Measurements from ENCODE around the gene SLC36A3. TPM values are rescaled to one million over a fixed set of nuclear protein-coding genes. Genes with fewer than 3 reads are reported as not detected.
"Not testable (repeated sequence)": the region's sequence is repeated elsewhere in the genome, so short reads cannot be mapped to it uniquely, and the experiment has no call there.

The SLC36A3 gene
- total and polyA plus RNA-seq, 4 donors: not detected

GRCh38 chr5:151257731-151258181 is 45.8 kb downstream of the SLC36A3 start:
- DNase-seq (no peak), ATAC-seq (ENCODE audit: insufficient read depth, low FRiP score) (no peak)
- TF ChIP-seq CTCF (IDR thresholded peaks at IDR 0.05; ENCODE audit: control extremely low read depth, extremely low read depth): no peak
- Histone ChIP-seq H3K36me3 (ENCODE audit: control insufficient read depth in 4 of 4, insufficient read depth in 4 of 4, low read length in 4 of 4) (peaks cover 0 to 7% (median 1%) of the 10 kb centered on the region in 4 donors), H3K4me1 (ENCODE audit: control insufficient read depth in 5 of 5, insufficient read depth in 5 of 5, low read length in 5 of 5) (peaks cover 5 to 11% (median 7%) of the 10 kb centered on the region in 5 donors), H3K27ac (ENCODE audit: low read depth in 1 of 2, low read length in 1 of 2) (no peak overlapping the region), H3K9ac (ENCODE audit: insufficient read depth in 1 of 2, low read length in 2 of 2) (no peak overlapping the region), H3K27me3 (ENCODE audit: control insufficient read depth in 3 of 3, insufficient read depth in 3 of 3, low read length in 2 of 3) (no peaks in the 10 kb centered on the region), H3K9me3 (ENCODE audit: control insufficient read depth in 4 of 4, insufficient read depth in 3 of 4, low read length in 3 of 4) (no peaks in the 10 kb centered on the region), H3K4me3 (no peak overlapping the region)
- 65 to 74% methylated on average over 5 of the region's 5 CpGs for WGBS, 2 donors

GRCh38 chr5:151255621-151256286 is 47.8 kb downstream of the SLC36A3 start:
- Histone ChIP-seq H3K4me3 (no peak overlapping the region), H3K9ac (ENCODE audit: insufficient read depth in 1 of 2, low read length in 2 of 2) (no peak overlapping the region), H3K9me3 (ENCODE audit: control insufficient read depth in 4 of 4, insufficient read depth in 3 of 4, low read length in 3 of 4) (no peaks in the 10 kb centered on the region), H3K27me3 (ENCODE audit: control insufficient read depth in 3 of 3, insufficient read depth in 3 of 3, low read length in 2 of 3) (no peaks in the 10 kb centered on the region), H3K27ac (ENCODE audit: low read depth in 1 of 2, low read length in 1 of 2) (no peak overlapping the region), H3K4me1 (ENCODE audit: control insufficient read depth in 5 of 5, insufficient read depth in 5 of 5, low read length in 5 of 5) (peaks cover 6 to 11% (median 7%) of the 10 kb centered on the region in 5 donors), H3K36me3 (ENCODE audit: control insufficient read depth in 4 of 4, insufficient read depth in 4 of 4, low read length in 4 of 4) (peaks cover 0 to 3% (median 1%) of the 10 kb centered on the region in 4 donors)
- ATAC-seq (ENCODE audit: insufficient read depth, low FRiP score): no peak
- DNase-seq: no peak
- 85 to 94% methylated on average over 3 of the region's 3 CpGs for WGBS, 2 donors
- no peak for TF ChIP-seq CTCF (IDR thresholded peaks at IDR 0.05; ENCODE audit: control extremely low read depth, extremely low read depth)

- not testable (repeated sequence) for ATAC-seq (ENCODE audit: insufficient read depth, low FRiP score); H3K9me3 ChIP-seq (ENCODE audit: control insufficient read depth in 4 of 4, insufficient read depth in 3 of 4, low read length in 3 of 4); H3K27ac ChIP-seq (ENCODE audit: low read depth in 1 of 2, low read length in 1 of 2); H3K4me3 ChIP-seq; H3K9ac ChIP-seq (ENCODE audit: insufficient read depth in 1 of 2, low read length in 2 of 2); H3K27me3 ChIP-seq (ENCODE audit: control insufficient read depth in 3 of 3, insufficient read depth in 3 of 3, low read length in 2 of 3); DNase-seq; H3K36me3 ChIP-seq (ENCODE audit: control insufficient read depth in 4 of 4, insufficient read depth in 4 of 4, low read length in 4 of 4)
- 97 to 98% methylated on average over 5 of the region's 5 CpGs for WGBS, 2 donors
- H3K4me1 ChIP-seq (ENCODE audit: control insufficient read depth in 5 of 5, insufficient read depth in 5 of 5, low read length in 5 of 5): peaks cover 6 to 11% (median 7%) of the 10 kb centered on the region in 5 donors
Observed at GRCh38 chr5:151254990-151255389, 48.6 kb downstream of the SLC36A3 start.

GRCh38 chr5:151254556-151254955 is 49.0 kb downstream of the SLC36A3 start:
- Histone ChIP-seq H3K9ac (ENCODE audit: insufficient read depth in 1 of 2, low read length in 2 of 2) (no peak overlapping the region), H3K9me3 (ENCODE audit: control insufficient read depth in 4 of 4, insufficient read depth in 3 of 4, low read length in 3 of 4) (no peaks in the 10 kb centered on the region), H3K4me3 (no peak overlapping the region), H3K27me3 (ENCODE audit: control insufficient read depth in 3 of 3, insufficient read depth in 3 of 3, low read length in 2 of 3) (no peaks in the 10 kb centered on the region), H3K27ac (ENCODE audit: low read depth in 1 of 2, low read length in 1 of 2) (no peak overlapping the region), H3K4me1 (ENCODE audit: control insufficient read depth in 5 of 5, insufficient read depth in 5 of 5, low read length in 5 of 5) (peaks cover 6 to 11% (median 7%) of the 10 kb centered on the region in 5 donors), H3K36me3 (ENCODE audit: control insufficient read depth in 4 of 4, insufficient read depth in 4 of 4, low read length in 4 of 4) (no peaks in the 10 kb centered on the region)
- no peak for TF ChIP-seq CTCF (IDR thresholded peaks at IDR 0.05; ENCODE audit: control extremely low read depth, extremely low read depth)
- no peak for ATAC-seq (ENCODE audit: insufficient read depth, low FRiP score)
- 39 to 65% methylated on average over 1 of the region's 1 CpG for WGBS, 2 donors
- DNase-seq: no peak
